GM23338 (cell line): ENCODE data around the gene UFM1.

ENCODE experiments used
- CREB1 ChIP-seq: fragments of 250-450 bp; sonication (Bioruptor Pico); IDR thresholded peaks from 2 replicates; pipeline ENCODE4 v1.5.0; 2020; ENCODE audit warnings: low read depth, mild to moderate bottlenecking, moderate library complexity
- JUNB ChIP-seq: IDR thresholded peaks from one replicate; pipeline ENCODE4 v1.6.1; 2016; ENCODE audit warnings: antibody characterized with exemption; ENCODE audit not compliant: unreplicated experiment
- POLR2AphosphoS5 ChIP-seq: IDR thresholded peaks from 2 replicates; pipeline ENCODE4 v1.6.1; 2016; ENCODE audit warnings: antibody characterized with exemption, low read depth
- TF ChIP-seq, protein P1 (sequence below), 2 experiments: fragments of 200-600 bp in 1 of 2; sonication (generic) in 1 of 2; conservative IDR thresholded peaks; 2 replicates each; pipeline versions ENCODE4 v1.5.1 to v1.6.1; 2016 to 2017; ENCODE audit warnings: antibody characterized with exemption in 2 of 2, low read depth in 2 of 2, mild to moderate bottlenecking in 2 of 2, moderate library complexity in 1 of 2

DNA sequence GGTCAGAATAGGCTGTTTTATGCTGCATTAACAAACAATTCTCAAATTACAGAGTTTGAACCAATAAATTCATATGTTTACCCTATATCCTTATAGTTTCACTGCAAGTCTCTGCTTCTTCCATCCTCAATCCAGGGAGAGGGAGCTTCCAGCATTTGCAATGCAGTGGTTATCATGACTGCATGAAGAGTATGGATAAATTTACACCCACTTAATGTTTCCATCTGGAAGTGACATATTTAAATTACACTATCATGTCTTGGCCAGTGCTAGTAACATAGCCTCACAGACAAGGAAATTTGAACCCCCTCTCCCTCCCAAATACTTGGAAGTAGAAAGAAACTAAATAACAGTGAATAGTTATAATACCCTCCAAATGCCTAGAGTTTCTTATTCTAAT is 33.5 kb upstream of the UFM1 start:
- TF ChIP-seq, protein P1, sequence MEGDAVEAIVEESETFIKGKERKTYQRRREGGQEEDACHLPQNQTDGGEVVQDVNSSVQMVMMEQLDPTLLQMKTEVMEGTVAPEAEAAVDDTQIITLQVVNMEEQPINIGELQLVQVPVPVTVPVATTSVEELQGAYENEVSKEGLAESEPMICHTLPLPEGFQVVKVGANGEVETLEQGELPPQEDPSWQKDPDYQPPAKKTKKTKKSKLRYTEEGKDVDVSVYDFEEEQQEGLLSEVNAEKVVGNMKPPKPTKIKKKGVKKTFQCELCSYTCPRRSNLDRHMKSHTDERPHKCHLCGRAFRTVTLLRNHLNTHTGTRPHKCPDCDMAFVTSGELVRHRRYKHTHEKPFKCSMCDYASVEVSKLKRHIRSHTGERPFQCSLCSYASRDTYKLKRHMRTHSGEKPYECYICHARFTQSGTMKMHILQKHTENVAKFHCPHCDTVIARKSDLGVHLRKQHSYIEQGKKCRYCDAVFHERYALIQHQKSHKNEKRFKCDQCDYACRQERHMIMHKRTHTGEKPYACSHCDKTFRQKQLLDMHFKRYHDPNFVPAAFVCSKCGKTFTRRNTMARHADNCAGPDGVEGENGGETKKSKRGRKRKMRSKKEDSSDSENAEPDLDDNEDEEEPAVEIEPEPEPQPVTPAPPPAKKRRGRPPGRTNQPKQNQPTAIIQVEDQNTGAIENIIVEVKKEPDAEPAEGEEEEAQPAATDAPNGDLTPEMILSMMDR (conservative IDR thresholded peaks at IDR 0.05; ENCODE audit: low read depth in 2 of 2), result no peak
- TF ChIP-seq CREB1, result no peak
- TF ChIP-seq JUNB, result no peak
- TF ChIP-seq POLR2AphosphoS5, result no peak
